OCI-LY3 (cell line): ENCODE measurements around the gene SV2B.

Experiments used
- H2AFZ ChIP-seq: fragments of 200-600, 300-600 bp; shearing (Covaris generic); 2 replicates; pipeline ENCODE4 v1.6.0; 2014; ENCODE audit warnings: antibody characterized with exemption, low read depth, low read length
- H3K27ac ChIP-seq: fragments of 200-600, 300-600 bp; sonication (generic); 2 replicates; pipeline ENCODE4 v1.5.1; 2014; ENCODE audit warnings: mild to moderate bottlenecking, low read length, moderate library complexity, mixed read lengths
- H3K27me3 ChIP-seq: fragments of 200-600, 300-600 bp; sonication (generic); 2 replicates; pipeline ENCODE4 v1.6.1; 2014; ENCODE audit warnings: low read depth, low read length, mixed read lengths
- H3K36me3 ChIP-seq: fragments of 200-600, 300-600 bp; sonication (generic); replicated peaks from 2 replicates; pipeline ENCODE3; 2014; ENCODE audit warnings: low read depth, low read length, mixed read lengths
- H3K4me1 ChIP-seq: fragments of 300-600, 200-600 bp; sonication (generic); 2 replicates; pipeline ENCODE4 v1.6.1; 2014; ENCODE audit warnings: low read length, mixed read lengths
- H3K4me2 ChIP-seq: fragments of 200-600, 300-600 bp; sonication (generic); 2 replicates; pipeline ENCODE4 v1.6.1; 2014; ENCODE audit warnings: low read length, mixed read lengths
- H3K4me3 ChIP-seq: fragments of 300-600, 200-600 bp; sonication (generic); 2 replicates; pipeline ENCODE4 v1.5.1; 2014; ENCODE audit warnings: antibody characterized with exemption, mild to moderate bottlenecking, low read length, moderate library complexity
- H3K79me2 ChIP-seq: fragments of 300-600, 200-600 bp; shearing (Covaris generic); 2 replicates; pipeline ENCODE4 v1.6.1; 2014; ENCODE audit warnings: mild to moderate bottlenecking, low read length, mixed read lengths
- H3K9ac ChIP-seq: fragments of 300-600, 200-600 bp; shearing (Covaris generic); 2 replicates; pipeline ENCODE4 v1.6.0; 2014; ENCODE audit warnings: mild to moderate bottlenecking, low read length, moderate library complexity
- H3K9me3 ChIP-seq: fragments of 200-600, 300-600 bp; shearing (Covaris generic); 2 replicates; pipeline ENCODE4 v1.6.1; 2014; ENCODE audit warnings: low read length, mixed read lengths; ENCODE audit not compliant: insufficient read depth
- H4K20me1 ChIP-seq: fragments of 200-600, 300-600 bp; sonication (generic); 2 replicates; pipeline ENCODE4 v1.6.1; 2016; ENCODE audit warnings: low read length, mixed read lengths; ENCODE audit not compliant: insufficient read depth
- EZH2phosphoT487 ChIP-seq: fragments of 200-600 bp; shearing (Covaris generic); IDR thresholded peaks from 2 replicates; pipeline ENCODE4 v1.6.1; 2018; ENCODE audit warnings: antibody characterized with exemption, mixed run types, low read depth
- TF ChIP-seq, protein P1 (sequence below): fragments of 200-600, 300-600 bp; sonication (generic); IDR thresholded peaks from 2 replicates; pipeline ENCODE4 v1.5.1; 2014; ENCODE audit warnings: antibody characterized with exemption, low read length, low read depth

SV2B gene

DNA sequence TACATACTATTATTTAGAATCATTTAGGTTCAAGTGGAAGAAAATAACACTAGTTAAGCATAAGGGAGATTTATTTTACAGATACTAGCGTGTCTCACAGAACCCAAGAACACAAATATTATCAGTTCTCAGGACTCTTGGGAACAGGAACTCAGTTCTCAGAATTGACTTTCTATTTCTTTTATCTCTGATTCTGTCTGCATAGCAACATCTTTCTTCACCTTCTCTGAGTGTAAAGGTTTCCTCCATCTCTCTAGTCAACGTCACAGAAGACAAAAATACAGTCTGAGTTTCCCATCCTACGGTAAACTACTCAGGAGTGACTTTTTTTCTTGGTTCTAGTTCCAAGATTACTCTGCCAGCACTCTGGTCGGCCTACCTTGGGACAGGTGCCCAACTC, 220.0 kb downstream of the SV2B start:
- no peaks in the 10 kb centered on the region for H4K20me1 ChIP-seq
- H3K4me3 ChIP-seq = no peak overlapping the region
- peaks cover 36% of the 10 kb centered on the region for H3K27me3 ChIP-seq
- no peaks in the 10 kb centered on the region for H3K36me3 ChIP-seq
- H2AFZ ChIP-seq = no peak overlapping the region
- TF ChIP-seq, protein P1, sequence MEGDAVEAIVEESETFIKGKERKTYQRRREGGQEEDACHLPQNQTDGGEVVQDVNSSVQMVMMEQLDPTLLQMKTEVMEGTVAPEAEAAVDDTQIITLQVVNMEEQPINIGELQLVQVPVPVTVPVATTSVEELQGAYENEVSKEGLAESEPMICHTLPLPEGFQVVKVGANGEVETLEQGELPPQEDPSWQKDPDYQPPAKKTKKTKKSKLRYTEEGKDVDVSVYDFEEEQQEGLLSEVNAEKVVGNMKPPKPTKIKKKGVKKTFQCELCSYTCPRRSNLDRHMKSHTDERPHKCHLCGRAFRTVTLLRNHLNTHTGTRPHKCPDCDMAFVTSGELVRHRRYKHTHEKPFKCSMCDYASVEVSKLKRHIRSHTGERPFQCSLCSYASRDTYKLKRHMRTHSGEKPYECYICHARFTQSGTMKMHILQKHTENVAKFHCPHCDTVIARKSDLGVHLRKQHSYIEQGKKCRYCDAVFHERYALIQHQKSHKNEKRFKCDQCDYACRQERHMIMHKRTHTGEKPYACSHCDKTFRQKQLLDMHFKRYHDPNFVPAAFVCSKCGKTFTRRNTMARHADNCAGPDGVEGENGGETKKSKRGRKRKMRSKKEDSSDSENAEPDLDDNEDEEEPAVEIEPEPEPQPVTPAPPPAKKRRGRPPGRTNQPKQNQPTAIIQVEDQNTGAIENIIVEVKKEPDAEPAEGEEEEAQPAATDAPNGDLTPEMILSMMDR = no peak
- no peak for TF ChIP-seq EZH2phosphoT487
- no peaks in the 10 kb centered on the region for H3K79me2 ChIP-seq
- no peak overlapping the region for H3K9ac ChIP-seq
- no peak overlapping the region for H3K27ac ChIP-seq
- H3K4me1 ChIP-seq = no peaks in the 10 kb centered on the region
- H3K4me2 ChIP-seq = no peak overlapping the region
- no peaks in the 10 kb centered on the region for H3K9me3 ChIP-seq

- no peaks in the 10 kb centered on the region for H3K4me1 ChIP-seq
- no peaks in the 10 kb centered on the region; the same call in 1 of the 2 replicates for H3K9me3 ChIP-seq
- H3K36me3 ChIP-seq = no peaks in the 10 kb centered on the region
- TF ChIP-seq, protein P1 = no peak
- no peak for TF ChIP-seq EZH2phosphoT487
- H4K20me1 ChIP-seq = no peaks in the 10 kb centered on the region
- H3K4me2 ChIP-seq = no peak overlapping the region
- H3K27ac ChIP-seq = no peak overlapping the region
- H3K79me2 ChIP-seq = no peaks in the 10 kb centered on the region
- no peak overlapping the region for H2AFZ ChIP-seq
- no peak overlapping the region for H3K4me3 ChIP-seq
- no peak overlapping the region for H3K9ac ChIP-seq
- peaks cover 11% of the 10 kb centered on the region; the same call in 1 of the 2 replicates for H3K27me3 ChIP-seq
Measured at GRCh38 chr15:91329914-91330313, 229.9 kb downstream of the SV2B start.

DNA sequence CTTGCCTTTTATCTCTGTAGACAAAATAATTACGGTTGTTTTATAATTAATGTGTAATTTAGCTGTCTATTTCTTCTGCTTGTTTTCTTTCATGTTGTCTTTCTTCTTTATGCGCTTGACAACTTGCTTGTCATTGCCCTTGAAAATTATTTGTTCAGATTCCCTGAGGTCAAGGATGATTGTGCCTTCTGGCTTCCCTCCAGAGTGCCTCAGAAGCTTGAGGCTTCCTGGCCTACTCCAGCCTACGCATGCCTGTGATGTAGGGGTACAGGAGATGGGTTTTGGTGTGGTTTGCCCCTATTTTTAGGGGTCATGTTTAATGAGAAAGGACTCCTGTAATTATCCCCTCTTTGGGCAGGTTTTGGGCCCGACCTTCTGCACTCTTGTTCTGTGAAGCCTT, 231.5 kb downstream of the SV2B start:
- Histone ChIP-seq H3K4me2 (no peak overlapping the region), H3K9ac (no peak overlapping the region), H3K9me3 (no peaks in the 10 kb centered on the region; the same call in 1 of the 2 replicates), H3K27me3 (peaks cover 11% of the 10 kb centered on the region; the same call in 1 of the 2 replicates), H3K27ac (no peak overlapping the region), H4K20me1 (no peaks in the 10 kb centered on the region), H3K36me3 (no peaks in the 10 kb centered on the region), H3K79me2 (no peaks in the 10 kb centered on the region), H2AFZ (no peak overlapping the region), H3K4me3 (no peak overlapping the region), H3K4me1 (no peaks in the 10 kb centered on the region)
- TF ChIP-seq, protein P1 = no peak
- TF ChIP-seq EZH2phosphoT487 = no peak

DNA sequence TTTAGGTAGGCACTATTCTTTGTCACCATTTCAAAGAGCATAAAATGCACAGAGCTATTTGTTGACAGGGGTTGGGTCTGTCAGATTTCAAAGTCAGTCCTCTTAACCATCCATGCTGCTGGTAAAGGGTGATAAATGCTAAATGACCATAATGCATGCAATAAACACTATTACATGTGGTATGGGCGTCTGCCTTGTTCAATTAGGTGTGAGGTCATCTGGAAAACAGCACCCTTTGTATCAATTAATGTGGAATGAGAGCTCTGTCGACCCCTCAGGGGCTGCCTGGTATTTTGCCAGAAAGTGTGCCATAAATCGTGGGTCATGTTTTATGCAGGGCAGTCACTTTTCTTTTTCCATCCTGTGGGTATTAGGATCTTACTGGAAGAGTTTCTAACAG, 235.6 kb downstream of the SV2B start:
- Histone ChIP-seq H2AFZ (no peak overlapping the region), H3K27ac (no peak overlapping the region), H3K4me3 (no peak overlapping the region), H3K4me1 (no peaks in the 10 kb centered on the region), H3K36me3 (no peaks in the 10 kb centered on the region), H3K27me3 (peaks cover 9% of the 10 kb centered on the region; the same call in 1 of the 2 replicates), H4K20me1 (no peaks in the 10 kb centered on the region), H3K79me2 (no peaks in the 10 kb centered on the region), H3K4me2 (no peak overlapping the region), H3K9ac (no peak overlapping the region), H3K9me3 (no peaks in the 10 kb centered on the region)
- TF ChIP-seq EZH2phosphoT487 = no peak
- TF ChIP-seq, protein P1 = no peak
